Measurements from ENCODE around the gene HCRTR1.

The HCRTR1 gene

DNA sequence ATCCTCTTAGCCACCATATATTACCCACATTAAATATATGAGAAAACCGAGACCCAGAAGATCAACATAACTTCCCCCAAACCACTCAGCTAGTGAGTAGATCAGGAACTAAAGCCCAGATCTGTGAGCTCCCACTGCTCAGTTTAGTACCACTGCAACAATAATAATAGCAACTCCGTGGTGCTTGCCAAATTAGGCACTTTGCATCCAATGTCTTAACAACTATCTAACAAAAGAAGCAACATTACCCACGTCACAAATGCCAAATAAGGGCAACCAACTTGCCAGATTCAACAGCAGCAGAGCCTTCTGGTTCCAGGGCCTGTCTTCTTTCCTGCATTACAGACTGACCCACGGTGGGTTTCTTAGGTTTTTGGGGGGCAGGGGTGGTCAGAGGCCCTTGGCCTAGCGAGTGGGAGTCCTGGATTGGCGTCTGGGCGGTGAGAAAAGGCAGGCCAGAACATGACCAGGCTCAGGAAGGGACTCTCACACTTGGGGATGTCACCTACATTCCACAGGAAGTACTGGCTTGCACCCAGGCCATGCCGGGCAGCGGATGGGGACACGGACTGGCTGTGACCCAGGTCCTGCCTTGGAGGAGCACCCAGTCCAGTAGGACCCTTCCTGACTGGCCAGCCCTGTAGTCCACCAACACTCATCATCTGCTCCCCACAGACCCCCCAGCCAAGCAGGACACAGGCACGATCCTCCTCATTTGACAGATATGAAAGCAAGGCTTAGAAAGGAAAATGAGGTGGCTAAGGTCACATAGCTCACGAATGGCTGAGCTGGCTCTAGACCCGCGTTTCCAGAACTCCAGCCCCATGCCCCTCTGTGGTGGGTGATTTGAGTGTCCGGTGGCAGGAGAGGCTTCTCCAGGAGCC, 4.6 kb downstream of the HCRTR1 start:
- H3K4me3 ChIP-seq: no peak overlapping the region
- H3K27ac ChIP-seq: no peak overlapping the region

- Histone ChIP-seq H3K27ac (no peak overlapping the region), H3K4me3 (no peak overlapping the region)
These were observed 5.9 kb downstream of the HCRTR1 start for GRCh38 chr1:31623365-31623764.

DNA sequence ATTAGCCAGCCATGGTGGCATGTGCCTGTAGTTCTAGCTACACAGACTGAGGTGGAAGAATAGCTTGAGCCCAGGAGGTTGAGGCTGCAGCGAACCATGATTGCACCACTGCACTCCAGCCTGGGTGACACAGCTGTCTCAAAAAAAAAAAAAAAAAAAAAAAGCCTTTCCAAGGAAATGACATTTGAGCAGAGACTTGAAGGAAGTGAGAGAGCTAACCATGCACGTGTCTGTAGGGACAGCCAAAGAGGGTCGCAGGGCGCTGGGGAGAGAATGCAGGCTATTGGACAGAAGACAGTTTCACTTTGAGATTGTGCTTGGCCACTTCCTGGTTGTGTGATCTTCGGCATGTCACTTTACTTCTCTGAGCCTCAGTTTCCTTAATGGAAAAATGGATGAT, 6.8 kb downstream of the HCRTR1 start:
- Histone ChIP-seq H3K4me3 (no peak overlapping the region), H3K27ac (no peak overlapping the region)

DNA sequence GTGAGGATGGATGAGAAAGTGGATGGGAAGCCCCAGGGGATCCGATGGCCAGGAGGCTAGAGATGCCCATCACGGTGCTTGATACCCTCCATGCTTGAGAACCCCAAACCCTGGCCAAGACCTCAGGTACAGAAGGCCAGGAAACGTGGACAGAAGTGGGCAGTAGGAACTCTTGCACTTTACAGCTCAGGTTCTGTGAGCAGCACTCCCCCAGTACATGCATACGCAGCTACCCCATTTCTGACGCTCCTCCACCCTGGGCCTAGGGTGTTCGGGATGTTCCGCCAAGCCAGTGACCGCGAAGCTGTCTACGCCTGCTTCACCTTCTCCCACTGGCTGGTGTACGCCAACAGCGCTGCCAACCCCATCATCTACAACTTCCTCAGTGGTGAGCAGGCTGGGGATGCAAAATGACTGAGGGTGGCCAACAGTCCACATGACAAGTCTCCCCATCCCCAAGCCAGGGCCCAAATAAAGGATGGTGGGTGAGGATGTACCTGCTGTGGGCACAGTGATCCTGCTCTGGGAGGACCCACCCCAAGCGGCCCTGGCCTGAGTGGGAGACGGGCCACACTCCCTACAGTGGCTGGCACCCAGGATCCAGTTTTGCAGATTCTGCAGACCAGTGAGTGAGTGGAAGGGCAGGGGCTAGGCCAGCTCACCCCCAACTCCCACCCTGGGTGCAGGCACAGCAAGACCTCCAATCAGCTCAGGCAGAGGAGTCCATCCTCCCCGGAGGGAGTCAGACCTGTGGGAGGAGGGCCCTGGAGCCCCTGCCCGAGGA, 7.4 kb downstream of the HCRTR1 start:
- no peak overlapping the region for H3K27ac ChIP-seq

DNA sequence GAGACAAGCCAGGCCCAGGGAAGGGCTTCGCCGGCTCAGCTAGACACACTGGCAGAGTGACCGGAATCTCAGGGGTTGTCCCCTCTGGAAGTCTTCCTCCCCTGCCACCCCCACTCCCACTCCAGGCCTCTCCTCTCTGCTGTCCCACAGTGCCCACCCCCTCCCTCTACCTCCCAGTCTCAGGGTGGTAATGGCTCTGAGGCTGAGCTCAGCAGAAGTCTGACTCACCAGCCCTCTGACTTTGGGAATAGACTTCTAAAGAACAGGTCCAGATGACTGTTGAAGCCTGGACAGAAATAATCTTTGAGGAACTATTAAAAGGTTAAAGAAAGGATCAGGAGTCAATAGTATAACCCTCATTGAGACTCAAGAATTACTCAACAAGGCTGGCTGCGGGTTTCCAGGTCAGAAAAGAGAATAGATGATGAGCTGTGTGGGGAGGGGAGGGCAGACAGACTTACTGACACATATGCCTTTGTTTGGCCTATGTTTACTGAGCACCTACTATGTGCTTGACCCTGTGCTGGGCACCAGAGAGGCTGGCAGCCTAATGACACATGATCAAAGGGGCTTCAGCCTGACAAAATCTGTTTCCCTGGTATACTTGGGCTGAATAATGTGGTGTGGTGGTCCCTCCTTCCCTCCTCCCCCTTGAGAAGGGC, 8.2 kb downstream of the HCRTR1 start:
- no peak overlapping the region for H3K4me3 ChIP-seq
- peak overlapping the region in 4 of 21 experiments; percentile 16 to 41 (median 36) for H3K27ac ChIP-seq

More for the DNA sequence above, 7.4 kb downstream of the HCRTR1 start:
- no peak overlapping the region for H3K4me3 ChIP-seq

DNA sequence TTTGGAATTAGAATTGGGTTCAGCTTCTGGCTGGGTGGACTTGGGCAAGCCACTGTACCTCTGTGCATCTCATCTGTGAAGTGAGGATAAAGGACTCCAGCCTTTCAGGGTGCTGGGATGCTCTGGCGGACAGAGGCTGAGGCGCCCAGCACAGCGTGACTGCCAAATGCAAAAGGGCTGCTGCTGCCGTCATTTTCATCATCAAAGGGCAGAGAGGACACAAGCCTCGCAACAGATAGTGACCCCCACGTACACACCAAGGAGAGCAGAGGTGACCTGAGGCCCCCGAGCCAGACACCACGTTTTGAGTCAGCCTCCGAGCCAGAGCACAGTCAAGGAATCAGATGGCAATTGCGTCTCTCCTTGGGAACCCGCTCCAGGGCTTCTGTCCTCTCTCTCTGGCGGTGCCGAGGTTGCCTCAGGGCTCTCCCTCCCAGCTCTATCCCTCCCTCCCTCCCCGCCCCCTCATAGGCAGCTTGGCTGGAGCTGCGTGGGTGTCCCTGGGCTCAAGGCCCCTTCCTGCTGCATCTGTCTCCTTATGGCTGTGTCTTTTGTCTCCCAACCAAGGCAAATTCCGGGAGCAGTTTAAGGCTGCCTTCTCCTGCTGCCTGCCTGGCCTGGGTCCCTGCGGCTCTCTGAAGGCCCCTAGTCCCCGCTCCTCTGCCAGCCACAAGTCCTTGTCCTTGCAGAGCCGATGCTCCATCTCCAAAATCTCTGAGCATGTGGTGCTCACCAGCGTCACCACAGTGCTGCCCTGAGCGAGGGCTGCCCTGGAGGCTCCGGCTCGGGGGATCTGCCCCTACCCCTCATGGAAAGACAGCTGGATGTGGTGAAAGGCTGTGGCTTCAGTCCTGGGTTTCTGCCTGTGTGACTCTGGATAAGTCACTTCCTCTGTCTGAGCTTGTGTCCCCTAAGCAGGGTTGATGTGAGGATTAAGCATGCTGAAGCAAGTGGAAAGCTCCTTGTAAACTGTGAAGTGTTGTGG, 9.0 kb downstream of the HCRTR1 start:
- H3K4me3 ChIP-seq: no peak overlapping the region
- peak overlapping the region in 6 of 21 experiments; percentile 14 to 41 (median 36) for H3K27ac ChIP-seq

GRCh38 chr1:31627301-31627929, 9.9 kb downstream of the HCRTR1 start:
- H3K4me3 ChIP-seq: no peak overlapping the region
- H3K27ac ChIP-seq: peak overlapping the region in 7 of 21 experiments; percentile 19 to 65 (median 36)

DNA sequence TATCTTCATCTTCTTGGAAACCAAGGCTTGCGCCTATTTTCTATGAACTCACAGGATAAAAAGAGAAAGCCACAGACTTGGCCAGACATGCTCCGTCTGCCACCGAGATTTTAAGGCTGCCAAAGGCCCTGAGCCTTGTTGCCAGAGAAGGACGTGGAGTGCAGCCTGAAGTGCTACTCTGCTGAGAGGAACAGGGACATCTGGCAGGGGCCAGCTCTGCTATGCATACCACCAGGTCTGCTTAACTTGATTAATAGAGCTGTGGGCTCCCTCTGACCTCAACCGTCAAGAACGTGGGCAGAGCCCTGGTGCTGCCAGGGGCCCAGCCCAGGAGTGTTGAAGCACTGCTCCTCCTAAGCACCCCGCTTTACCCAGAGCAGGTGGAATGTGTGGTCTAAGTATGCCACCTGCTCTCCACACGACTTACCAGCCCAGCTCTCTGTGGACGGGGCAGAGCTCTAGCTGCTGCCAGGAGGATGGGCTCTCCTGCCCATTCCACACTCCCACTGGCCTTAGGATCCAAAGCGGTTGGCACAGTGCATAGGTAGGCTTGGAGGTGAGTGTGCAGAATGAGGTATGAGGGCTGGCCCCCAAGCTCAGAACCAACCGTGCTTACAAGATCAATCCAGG, 10.6 kb downstream of the HCRTR1 start:
- no peak overlapping the region for H3K4me3 ChIP-seq

DNA sequence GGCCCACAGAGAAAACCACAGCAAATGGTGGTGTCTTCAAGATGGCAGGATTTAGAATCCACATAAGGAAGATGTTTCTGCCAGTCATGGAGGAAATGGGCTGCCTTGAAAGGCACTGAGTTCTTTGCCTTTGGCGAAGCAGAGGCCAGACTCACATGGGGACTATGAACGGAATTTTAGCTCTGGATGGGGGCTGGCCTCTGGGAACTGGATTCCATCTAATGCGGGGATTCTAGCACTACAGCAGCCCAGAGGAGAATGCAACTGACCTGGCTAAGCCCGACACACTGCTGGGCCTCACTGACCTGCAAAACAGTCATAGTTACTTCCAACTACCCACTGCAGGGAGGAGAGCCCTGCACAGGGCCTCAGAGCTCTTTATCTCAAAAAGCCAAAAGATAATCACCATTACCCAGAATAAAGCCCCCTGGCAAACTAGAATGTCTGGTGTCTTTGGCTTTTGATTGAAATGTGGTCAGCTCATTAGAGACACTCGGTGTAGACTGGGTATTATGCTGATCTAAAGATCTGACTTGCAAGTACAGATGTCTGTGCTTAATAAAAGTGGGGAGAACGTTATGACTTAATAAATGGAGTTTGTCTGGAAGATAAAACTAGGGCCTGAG, 11.6 kb downstream of the HCRTR1 start:
- no peak overlapping the region for H3K4me3 ChIP-seq
- no peak overlapping the region for H3K27ac ChIP-seq

More for the DNA sequence above, 10.6 kb downstream of the HCRTR1 start:
- peak overlapping the region in 7 of 21 experiments; percentile 19 to 65 (median 36) for H3K27ac ChIP-seq

- Histone ChIP-seq H3K27ac (no peak overlapping the region), H3K4me3 (no peak overlapping the region)
These were observed 15.2 kb downstream of the HCRTR1 start for GRCh38 chr1:31632649-31633048.

GRCh38 chr1:31633117-31633516, 15.6 kb downstream of the HCRTR1 start:
- H3K27ac ChIP-seq: no peak overlapping the region

DNA sequence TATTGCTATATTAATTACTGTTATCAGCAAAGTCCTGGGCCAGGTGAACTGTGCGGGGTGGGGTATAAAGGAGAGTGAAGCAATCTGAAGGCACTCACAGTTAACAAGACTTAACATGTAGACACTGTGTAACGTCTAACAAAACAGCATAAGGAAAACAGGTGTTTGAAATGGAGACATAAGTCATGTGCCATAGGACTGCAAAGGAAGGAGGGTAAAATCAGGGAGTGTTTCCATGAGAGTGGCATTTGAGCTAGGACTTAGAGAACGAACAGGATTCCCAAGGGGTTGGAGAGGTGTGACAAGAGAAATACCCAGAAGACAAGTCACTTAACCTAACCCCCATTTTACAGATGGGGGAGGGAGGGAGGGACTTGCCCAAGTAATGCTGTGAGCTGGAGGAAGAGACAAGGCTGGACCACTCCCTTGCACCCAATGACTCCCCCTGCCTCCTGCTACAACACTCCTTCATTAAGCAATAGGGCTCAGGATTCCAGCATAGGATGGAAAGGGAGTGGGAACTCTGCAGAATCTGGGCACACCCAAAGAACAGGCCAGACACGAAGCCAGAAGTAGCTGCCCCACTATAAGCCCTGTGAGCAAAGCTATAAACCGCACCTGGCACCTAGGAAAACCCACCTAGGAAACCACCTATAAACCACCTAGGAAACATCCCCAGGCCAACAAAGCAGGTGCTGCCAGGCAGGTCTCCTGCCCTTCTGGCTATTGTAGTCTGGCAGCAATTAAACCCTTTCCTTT, 20.6 kb downstream of the HCRTR1 start:
- Histone ChIP-seq H3K4me3 (no peak overlapping the region), H3K27ac (peak overlapping the region in 18 of 21 experiments; percentile 8 to 77 (median 59))

More at GRCh38 chr1:31633117-31633516, 15.6 kb downstream of the HCRTR1 start:
- H3K4me3 ChIP-seq: no peak overlapping the region

GRCh38 chr1:31639543-31639942, 22.1 kb downstream of the HCRTR1 start:
- Histone ChIP-seq H3K27ac (peak overlapping the region in 16 of 21 experiments; percentile 7 to 77 (median 57)), H3K4me3 (no peak overlapping the region)

DNA sequence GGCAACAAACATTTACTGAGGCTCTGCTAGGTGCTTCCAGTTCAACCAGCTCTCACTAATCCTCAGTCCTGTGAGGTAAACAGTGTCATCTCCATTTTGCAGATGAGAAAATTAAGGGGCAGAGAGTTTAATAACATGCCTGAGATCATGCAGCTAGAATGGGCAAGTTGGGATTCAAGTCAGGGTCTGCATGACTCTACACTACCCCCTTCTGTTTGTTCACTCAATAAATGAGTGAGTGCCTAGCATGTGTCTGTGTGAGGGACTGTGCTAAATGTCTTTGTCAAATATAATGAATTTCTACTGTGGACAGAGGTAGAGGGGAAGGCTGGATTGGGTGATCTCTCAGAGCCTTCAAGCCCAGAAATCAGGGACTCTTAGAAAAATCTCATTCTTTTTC, 22.7 kb downstream of the HCRTR1 start:
- Histone ChIP-seq H3K27ac (peak overlapping the region in 13 of 21 experiments; percentile 7 to 77 (median 53)), H3K4me3 (no peak overlapping the region)

- no peak overlapping the region for H3K4me3 ChIP-seq
- H3K27ac ChIP-seq: peak overlapping the region in 6 of 21 experiments; percentile 1 to 59 (median 38)
These were observed 23.5 kb downstream of the HCRTR1 start for GRCh38 chr1:31640964-31641363.

DNA sequence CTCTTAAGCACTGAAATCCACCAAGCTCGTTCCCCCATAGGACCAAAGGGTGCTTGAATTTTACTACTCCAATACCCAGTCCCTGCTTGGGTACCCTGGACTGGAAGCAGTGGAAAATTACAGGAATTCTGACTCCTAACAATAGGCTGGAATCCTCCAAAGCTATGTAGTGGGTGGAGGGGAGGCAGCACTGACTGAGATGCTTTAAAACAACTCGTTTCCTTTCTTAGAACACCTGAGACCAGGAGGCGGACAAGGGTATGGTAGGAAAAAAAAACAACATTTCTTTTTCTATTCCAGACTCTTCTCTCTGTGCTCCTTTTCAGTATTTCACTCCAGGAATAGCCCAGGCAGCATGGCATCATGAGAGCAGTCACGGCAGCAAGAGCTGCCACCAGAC, 24.9 kb downstream of the HCRTR1 start:
- Histone ChIP-seq H3K4me3 (no peak overlapping the region), H3K27ac (peak overlapping the region in 2 of 21 experiments; percentile 3 to 52)

- H3K27ac ChIP-seq: peak overlapping the region in 2 of 21 experiments; percentile 3 to 52
- no peak overlapping the region for H3K4me3 ChIP-seq
These were observed 25.4 kb downstream of the HCRTR1 start for GRCh38 chr1:31642897-31643296.

Data from skin epidermis (tissue), 12 donors.